Adrenal gland (tissue), 12 donors: ENCODE measurements around the gene PAQR4. TPM values are rescaled to one million over a fixed set of nuclear protein-coding genes. Genes with fewer than 3 reads are reported as not detected.
A peak's percentile ranks its signal among the peaks of the same experiment; 100 is the strongest.

Experiments used
- DNase-seq, 7 donors: peaks; one replicate each; pipeline ENCODE4 v3.0.0-alpha.2; 2019 to 2020
- H3K27ac ChIP-seq, 5 donors: fragments of 200-600 bp; sonication (generic) in 4 of 5; 1 replicate in 3 of 5; 2 replicates in 2 of 5; pipeline versions ENCODE4 v1.5.1 to v1.8.0; 2016 to 2020; ENCODE audit warnings: mild to moderate bottlenecking in 1 of 5
- H3K27me3 ChIP-seq: fragments of 200-600 bp; 2 replicates; pipeline ENCODE4 v1.8.0; 2021
- H3K36me3 ChIP-seq, 2 donors: fragments of 200-600 bp; replicated peaks in 1 of 2; 1 replicate in 1 of 2; 2 replicates in 1 of 2; pipeline versions ENCODE4 v1.5.1 to v1.8.0; 2018 to 2022
- H3K4me1 ChIP-seq, 2 donors: fragments of 200-600 bp; replicated peaks in 1 of 2; 1 replicate in 1 of 2; 2 replicates in 1 of 2; pipeline versions ENCODE4 v1.5.1 to v1.8.0; 2018 to 2021
- H3K4me3 ChIP-seq, 4 donors: fragments of 200-600 bp; sonication (generic) in 3 of 4; one replicate each; pipeline ENCODE4 v1.5.1; 2016 to 2018
- H3K9me3 ChIP-seq, 3 donors: fragments of 200-600 bp; sonication (generic) in 1 of 3; replicated peaks in 1 of 3; 1 replicate in 2 of 3; 2 replicates in 1 of 3; pipeline versions ENCODE4 v1.5.1 to v1.8.0; 2016 to 2021
- POLR2A ChIP-seq, 2 donors: fragments of 450-650 bp; IDR thresholded peaks; one replicate each; pipeline ENCODE4 v1.6.1; 2017; ENCODE audit warnings: antibody characterized with exemption in 2 of 2, mild to moderate bottlenecking in 2 of 2, moderate library complexity in 1 of 2
- WGBS, 4 donors: extraction: QIAGEN DNeasy Blood & Tissue Kit in 2 of 4; methylation state at CpG; one replicate each; pipeline versions ENCODE4 v1.1.5 to v1.1.7; 2013 to 2017; 5-methylcytosine and 5-hydroxymethylcytosine counted together
- intact Hi-C, 2 donors: fragments of 100-400 bp; cut with DNase I; formaldehyde crosslinking; loops; one replicate each; pipeline versions ENCODE4 v1.14.1 to v1.15.0; 2022 to 2023
- polyA plus RNA-seq, 3 donors: library from polyadenylated mRNA; stranded (reverse); fragments of 200-250 nt in 2 of 3; fragments of 350-450 nt in 1 of 3; fragmentation: Illumina TruSeq in 1 of 3; extraction: RNeasy Lipid Tissue Mini Kit (QIAGEN cat#74804) in 1 of 3; gene quantifications; one replicate each; pipeline ENCODE4 v1.2.3, GENCODE V29; 2013 to 2014
- total RNA-seq, 9 donors: library from RNA; depleted of rRNA in 4 of 9; stranded (reverse); fragments of >200 nt in 4 of 9; fragments of 120-200 nt in 1 of 9; fragmentation: NEBNext Ultra II Directional in 1 of 9; extraction: Animal tissue kit (Norgen Biotek cat#: 25700) in 1 of 9; gene quantifications; one replicate each; pipeline versions ENCODE4 v1.1.0 to v1.2.4, GENCODE V29; 2013 to 2023
- TF ChIP-seq, protein P1 (sequence below), 6 experiments: fragments of 450-650 bp in 4 of 6; fragments of 200-600 bp in 2 of 6; sonication (generic) in 1 of 6; IDR thresholded peaks; 1 replicate in 5 of 6; 2 replicates in 1 of 6; pipeline versions ENCODE4 v1.5.1 to v1.8.0; 2016 to 2021; ENCODE audit warnings: antibody characterized with exemption in 6 of 6, mild to moderate bottlenecking in 2 of 6, moderate library complexity in 1 of 6
- donor health status: healthy with polysubstance abuse.
- donor health status: Bipolar disorder and iron deficiency.
- donor health status: DM: yes; HTN: yes; CAD: no.
- donor health status: DM: no; HTN: no; CAD: no.
- donor health status: DM: no; HTN: no; CAD: no.
- donor health status: DM: yes; HTN: yes; CAD: no.

Gene PAQR4
- total and polyA plus RNA-seq, 12 donors = 4.1 to 17.0 (median 12.1) TPM

- peaks cover 19 to 20% of the 10 kb centered on the region in 2 donors for H3K4me1 ChIP-seq
- intact Hi-C loops = no loop called here
- H3K4me3 ChIP-seq = no peak overlapping the region
- no peaks in the 10 kb centered on the region for H3K36me3 ChIP-seq
- DNase-seq = no peak
- TF ChIP-seq POLR2A (IDR thresholded peaks at IDR 0.05) = no peak
- TF ChIP-seq, protein P1, sequence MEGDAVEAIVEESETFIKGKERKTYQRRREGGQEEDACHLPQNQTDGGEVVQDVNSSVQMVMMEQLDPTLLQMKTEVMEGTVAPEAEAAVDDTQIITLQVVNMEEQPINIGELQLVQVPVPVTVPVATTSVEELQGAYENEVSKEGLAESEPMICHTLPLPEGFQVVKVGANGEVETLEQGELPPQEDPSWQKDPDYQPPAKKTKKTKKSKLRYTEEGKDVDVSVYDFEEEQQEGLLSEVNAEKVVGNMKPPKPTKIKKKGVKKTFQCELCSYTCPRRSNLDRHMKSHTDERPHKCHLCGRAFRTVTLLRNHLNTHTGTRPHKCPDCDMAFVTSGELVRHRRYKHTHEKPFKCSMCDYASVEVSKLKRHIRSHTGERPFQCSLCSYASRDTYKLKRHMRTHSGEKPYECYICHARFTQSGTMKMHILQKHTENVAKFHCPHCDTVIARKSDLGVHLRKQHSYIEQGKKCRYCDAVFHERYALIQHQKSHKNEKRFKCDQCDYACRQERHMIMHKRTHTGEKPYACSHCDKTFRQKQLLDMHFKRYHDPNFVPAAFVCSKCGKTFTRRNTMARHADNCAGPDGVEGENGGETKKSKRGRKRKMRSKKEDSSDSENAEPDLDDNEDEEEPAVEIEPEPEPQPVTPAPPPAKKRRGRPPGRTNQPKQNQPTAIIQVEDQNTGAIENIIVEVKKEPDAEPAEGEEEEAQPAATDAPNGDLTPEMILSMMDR (IDR thresholded peaks at IDR 0.05) = no peak
- WGBS, 4 donors = 30 to 34% (median 31%) methylated on average over 14 to 28 of the region's 28 CpGs
- H3K27ac ChIP-seq = no peak overlapping the region
- peaks cover 63% of the 10 kb centered on the region for H3K27me3 ChIP-seq
- H3K9me3 ChIP-seq = no peaks in the 10 kb centered on the region
Observed at GRCh38 chr16:2962334-2963073, 6.6 kb upstream of the PAQR4 start.

DNA sequence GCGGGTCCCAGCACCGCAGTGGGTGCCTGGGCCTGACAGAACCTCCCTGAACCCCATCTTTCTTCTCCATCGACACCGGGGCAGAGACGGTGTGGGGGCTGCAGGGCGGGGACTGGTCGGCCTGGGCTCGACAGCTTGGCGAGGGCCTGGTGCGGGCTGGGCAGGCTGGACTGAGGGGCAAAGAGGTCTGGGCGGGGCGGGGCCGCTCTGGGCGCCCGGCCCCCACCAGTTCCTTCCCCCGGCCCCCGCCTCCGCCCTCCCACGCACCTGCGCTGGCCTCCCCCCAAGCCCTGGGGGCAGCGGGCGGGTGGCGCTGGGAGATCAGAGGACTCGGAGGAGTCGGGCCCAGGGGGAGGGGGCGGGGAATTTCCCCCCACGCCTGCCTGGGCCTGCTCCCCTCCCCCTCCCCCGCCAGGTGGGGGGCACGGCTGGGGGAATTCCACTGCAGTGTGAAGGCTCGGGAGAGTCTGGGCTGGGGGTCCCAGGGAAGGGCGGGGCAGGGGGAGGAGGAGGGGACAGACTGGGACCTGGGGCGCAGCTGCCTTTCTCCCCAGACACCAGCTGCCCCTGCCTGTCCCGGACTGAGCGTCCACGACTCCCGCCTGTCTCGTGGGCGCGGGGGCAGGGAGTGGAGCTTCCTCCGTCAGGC lies 6.0 kb upstream of the PAQR4 start:
- DNase-seq = peak in 1 of 7 donors; percentile 12
- Histone ChIP-seq H3K27me3 (peaks cover 70% of the 10 kb centered on the region), H3K4me3 (peak overlapping the region in 1 of 4 donors; percentile 26), H3K9me3 (no peaks in the 10 kb centered on the region), H3K36me3 (no peaks in the 10 kb centered on the region), H3K4me1 (peaks cover 19 to 20% of the 10 kb centered on the region in 2 donors), H3K27ac (no peak overlapping the region)
- TF ChIP-seq POLR2A (IDR thresholded peaks at IDR 0.05) = no peak
- WGBS, 4 donors = 0 to 8% (median 2%) methylated on average over 4 to 39 of the region's 40 CpGs
- intact Hi-C loops = no loop called here

DNA sequence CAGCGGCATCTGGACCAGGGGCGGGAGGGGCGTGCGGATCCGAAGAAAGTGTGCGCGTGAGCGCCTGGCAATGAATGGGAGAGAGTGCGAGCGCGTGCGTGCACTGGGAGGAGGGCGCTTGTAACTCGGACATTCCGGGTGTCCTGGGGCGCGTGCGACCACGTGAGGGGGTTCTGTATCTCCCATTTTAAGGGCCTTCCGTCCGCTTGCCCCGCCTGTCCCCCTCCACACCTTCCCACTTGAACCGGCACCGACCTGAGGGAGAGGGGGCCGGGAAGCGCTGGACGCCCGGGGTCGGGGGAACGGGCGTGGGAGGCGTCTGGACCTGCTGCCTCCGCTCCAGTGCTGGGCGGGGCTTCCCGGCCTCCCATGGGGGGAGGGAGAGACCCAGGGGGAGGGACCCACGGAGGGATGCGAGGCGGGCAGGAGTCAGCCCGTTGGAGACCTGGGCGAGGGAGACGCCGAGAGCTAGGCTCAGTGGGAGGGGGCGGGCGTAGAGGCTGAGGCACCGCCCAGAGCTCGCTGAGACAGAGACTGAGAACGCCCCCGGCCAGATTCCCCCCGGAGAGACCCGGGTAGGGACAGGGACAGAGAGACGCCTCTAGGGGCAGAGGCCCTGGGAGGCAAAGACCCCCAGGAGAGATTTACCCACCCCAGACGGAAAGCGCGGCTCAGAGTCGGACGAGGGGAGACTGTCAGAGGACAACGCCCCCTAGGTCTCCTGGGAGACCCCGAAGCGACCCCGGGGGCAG lies 5.2 kb upstream of the PAQR4 start, which contains the start of gene KREMEN2:
Gene KREMEN2, plus strand, starts transcription at position 553 of the 752 bp plus-strand sequence. CDS start 246 bp downstream, outside the sequence.
- WGBS, 4 donors = 0 to 2% (median 1%) methylated on average over 15 to 60 of the region's 60 CpGs
- Histone ChIP-seq H3K27ac (no peak within 1 kb of the TSS), H3K9me3 (no peaks in the 10 kb centered on the region), H3K4me3 (peak within 1 kb of the TSS in 1 of 4 donors; percentile 26), H3K4me1 (peaks cover 19 to 25% of the 10 kb centered on the region in 2 donors), H3K36me3 (no peaks in the 10 kb centered on the region), H3K27me3 (peaks cover 71% of the 10 kb centered on the region)
- TF ChIP-seq, protein P1 (IDR thresholded peaks at IDR 0.05) = no peak
- TF ChIP-seq POLR2A (IDR thresholded peaks at IDR 0.05) = no peak
- peak in 1 of 7 donors; percentile 23 for DNase-seq
- intact Hi-C loops = no loop called here

DNA sequence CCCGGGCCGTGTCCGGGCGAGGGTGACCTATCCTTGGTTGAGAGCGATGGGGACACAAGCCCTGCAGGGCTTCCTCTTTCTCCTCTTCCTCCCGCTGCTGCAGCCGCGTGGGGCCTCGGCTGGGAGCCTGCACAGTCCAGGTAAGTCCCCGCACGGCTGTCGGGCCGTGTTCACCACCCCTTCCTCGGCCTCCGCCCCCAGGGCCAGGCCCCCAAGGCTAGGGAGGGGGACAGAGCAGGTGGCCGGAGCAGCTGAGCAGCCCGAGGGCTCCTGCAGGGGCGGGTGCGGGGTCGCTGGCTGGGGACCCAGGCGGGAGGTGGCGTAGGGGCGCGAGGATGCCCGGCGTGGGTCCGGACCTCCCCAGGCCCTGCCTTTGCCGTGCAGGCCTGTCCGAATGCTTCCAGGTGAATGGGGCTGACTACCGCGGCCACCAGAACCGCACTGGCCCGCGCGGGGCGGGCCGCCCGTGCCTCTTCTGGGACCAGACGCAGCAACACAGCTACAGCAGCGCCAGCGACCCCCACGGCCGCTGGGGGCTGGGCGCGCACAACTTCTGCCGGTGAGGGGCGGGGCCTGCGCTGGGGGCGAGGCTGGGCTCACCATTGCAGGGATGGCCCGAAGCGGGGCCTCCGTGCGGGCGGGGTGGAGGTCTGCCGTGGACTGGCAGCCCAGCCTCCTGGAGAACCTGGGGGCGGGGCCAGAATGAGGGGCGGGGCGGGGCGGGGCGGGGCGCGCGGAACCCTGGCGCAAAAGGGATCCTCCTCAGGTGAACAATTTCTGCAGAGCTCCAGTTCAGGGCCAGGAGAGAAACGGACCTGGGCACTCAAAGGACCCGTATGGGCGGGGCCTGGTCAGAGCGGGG lies 4.4 kb upstream of the PAQR4 start:
- H3K9me3 ChIP-seq = no peaks in the 10 kb centered on the region
- H3K27ac ChIP-seq = no peak overlapping the region
- 0 to 4% (median 1%) methylated on average over 4 to 68 of the region's 68 CpGs for WGBS, 4 donors
- no peak for TF ChIP-seq POLR2A (IDR thresholded peaks at IDR 0.05)
- TF ChIP-seq, protein P1 (IDR thresholded peaks at IDR 0.05) = no peak
- peaks cover 19 to 27% of the 10 kb centered on the region in 2 donors for H3K4me1 ChIP-seq
- DNase-seq = no peak
- intact Hi-C loops = no loop called here
- H3K4me3 ChIP-seq = peak overlapping the region in 1 of 4 donors; percentile 7
- H3K27me3 ChIP-seq = peaks cover 71% of the 10 kb centered on the region
- H3K36me3 ChIP-seq = no peaks in the 10 kb centered on the region
